Activated naive CD8-positive, alpha-beta T cell treated with anti-CD3 and anti-CD28 coated beads, Interleukin-2, amount 10 ng/mL, durations not matched to agents 7 days and 5 days (primary cell): Measurements from ENCODE around the gene MIGA2. TPM values are rescaled to one million over a fixed set of nuclear protein-coding genes. Genes with fewer than 3 reads are reported as not detected.

Experiments used
- ATAC-seq: fragments of 150-1000 bp; cut with Tn5 transposase; one replicate; pipeline ENCODE4 v1.10.0; 2021; ENCODE audit warnings: low read depth, moderate library complexity
- POLR2A ChIA-PET: fragments of 350-600 bp; sonication (Branson Sonifier 250); formaldehyde crosslinking; loops from one replicate; lab custom pipeline; 2021; ENCODE audit warnings: antibody characterized with exemption; lab: Charles Lee
- DNase-seq: peaks from one replicate; pipeline ENCODE4 v3.0.0; 2021
- H3K27ac Mint-ChIP-seq: one replicate; pipeline ENCODE4 v1.8.0; 2022; ENCODE audit warnings: mild to moderate bottlenecking, mixed read lengths
- H3K27me3 Mint-ChIP-seq: one replicate; pipeline ENCODE4 v1.8.0; 2022; ENCODE audit warnings: mild to moderate bottlenecking, moderate library complexity, mixed read lengths
- H3K36me3 Mint-ChIP-seq: one replicate; pipeline ENCODE4 v1.8.0; 2021; ENCODE audit warnings: mild to moderate bottlenecking, mixed read lengths
- H3K4me1 Mint-ChIP-seq: one replicate; pipeline ENCODE4 v1.8.0; 2021; ENCODE audit warnings: mixed read lengths
- H3K4me3 Mint-ChIP-seq: one replicate; pipeline ENCODE4 v1.8.0; 2022; ENCODE audit warnings: mild to moderate bottlenecking, moderate library complexity, mixed read lengths
- H3K9me3 Mint-ChIP-seq: one replicate; pipeline ENCODE4 v1.8.0; 2021; ENCODE audit warnings: mixed read lengths
- total RNA-seq, 2 experiments: library from RNA; stranded (reverse); gene quantifications; one replicate each; pipeline ENCODE4 v1.2.3, GENCODE V29; 2021

MIGA2 gene
- total RNA-seq, 2 experiments from 2014 or later, result 62.1 to 66.0 TPM

DNA sequence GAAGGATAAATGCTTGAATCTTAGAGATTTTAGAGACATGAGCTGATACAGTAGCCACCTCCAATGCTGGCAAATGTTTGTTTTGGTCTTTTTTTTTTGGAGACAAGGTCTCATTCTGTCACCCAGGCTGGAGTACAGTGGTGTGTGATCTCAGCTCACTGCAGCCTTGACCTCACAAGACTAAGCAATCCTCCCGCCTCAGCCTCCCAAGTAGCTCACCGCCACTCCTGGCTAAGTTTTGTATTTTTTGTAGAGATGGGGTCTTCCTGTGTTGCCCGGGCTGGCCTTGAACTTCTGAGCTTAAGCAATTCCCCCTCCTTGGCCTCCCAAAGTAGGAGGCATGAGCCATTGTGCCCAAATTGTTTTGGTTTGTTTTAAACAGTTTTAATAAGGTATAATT is 37.7 kb downstream of the MIGA2 start:
- Mint-ChIP-seq H3K9me3 (no peaks in the 10 kb centered on the region), H3K4me3 (no peak overlapping the region), H3K27ac (no peak overlapping the region), H3K4me1 (peaks cover 22% of the 10 kb centered on the region), H3K27me3 (no peaks in the 10 kb centered on the region), H3K36me3 (peaks cover 2% of the 10 kb centered on the region)
- ATAC-seq (no peak), DNase-seq (no peak)
- POLR2A ChIA-PET, result interaction anchor here (0.8 to 1.6 kb wide), 2 partner anchors 9 to 38 kb away, joined by 3 read pairs; partner anchors contain the start of gene MIGA2

DNA sequence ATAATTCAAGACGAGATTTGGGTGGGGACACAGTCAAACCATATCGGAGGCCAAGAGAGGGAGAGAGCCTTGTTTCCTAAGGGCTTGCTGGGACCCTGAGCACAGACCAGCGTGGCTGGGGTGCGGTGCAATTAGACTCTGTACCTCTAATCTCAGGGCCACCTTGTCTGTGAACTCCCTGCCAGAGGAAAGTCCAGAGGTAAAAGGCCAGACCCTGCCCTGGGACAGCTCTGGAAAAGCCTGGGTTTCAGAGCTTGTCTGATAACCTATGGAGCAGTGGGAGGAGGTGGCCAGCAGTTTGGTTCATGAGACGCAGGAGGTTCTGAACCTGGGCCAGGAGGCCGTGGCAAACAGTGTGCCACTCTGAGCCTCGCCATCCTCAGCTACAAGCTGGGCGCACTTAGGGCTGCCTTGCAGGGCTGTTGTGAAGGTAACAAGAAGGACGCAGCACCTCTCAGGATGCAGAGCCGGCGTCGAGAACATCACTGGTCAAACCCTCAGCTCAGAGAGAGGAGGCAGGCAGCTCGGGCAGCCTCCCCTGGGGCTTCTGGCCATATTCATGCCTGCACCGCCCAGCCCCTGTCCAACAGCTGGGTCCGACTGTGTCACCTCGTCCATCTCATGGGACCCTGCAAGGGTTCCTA is 39.7 kb downstream of the MIGA2 start:
- no peaks in the 10 kb centered on the region for H3K27me3 Mint-ChIP-seq
- H3K4me1 Mint-ChIP-seq, result peaks cover 18% of the 10 kb centered on the region
- H3K9me3 Mint-ChIP-seq, result no peaks in the 10 kb centered on the region
- ATAC-seq (no peak), DNase-seq (no peak)
- POLR2A ChIA-PET, result interaction anchor here (0.6 kb wide), 1 partner anchor 72 kb away, joined by 3 read pairs; no protein-coding TSS in a partner anchor
- no peak overlapping the region for H3K4me3 Mint-ChIP-seq
- H3K36me3 Mint-ChIP-seq, result peaks cover 2% of the 10 kb centered on the region
- no peak overlapping the region for H3K27ac Mint-ChIP-seq

DNA sequence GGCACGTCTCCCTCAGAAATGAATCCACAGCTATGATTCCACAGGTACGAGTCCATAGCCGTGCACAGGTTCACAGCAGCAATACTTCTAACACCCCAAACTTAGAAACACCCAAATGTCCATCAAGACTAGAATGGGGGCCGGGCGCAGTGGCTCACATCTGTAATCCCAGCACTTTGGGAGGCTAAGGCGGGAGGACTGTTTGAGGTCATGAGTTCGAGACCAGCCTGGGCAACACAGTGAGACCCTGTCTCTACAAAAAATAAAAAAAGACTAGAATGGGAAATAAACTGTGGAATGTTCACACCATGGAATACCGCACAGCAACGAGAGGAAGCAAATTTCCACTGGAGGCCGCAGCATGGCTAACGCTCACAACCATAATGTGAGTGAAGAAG is 40.2 kb downstream of the MIGA2 start:
- no peak overlapping the region for H3K27ac Mint-ChIP-seq
- H3K27me3 Mint-ChIP-seq, result no peaks in the 10 kb centered on the region
- no peaks in the 10 kb centered on the region for H3K9me3 Mint-ChIP-seq
- peaks cover 2% of the 10 kb centered on the region for H3K36me3 Mint-ChIP-seq
- H3K4me1 Mint-ChIP-seq, result peaks cover 19% of the 10 kb centered on the region
- ATAC-seq (no peak), DNase-seq (no peak)
- H3K4me3 Mint-ChIP-seq, result no peak overlapping the region
- POLR2A ChIA-PET, result interaction anchor here (0.6 kb wide), 1 partner anchor 73 kb away, joined by 3 read pairs; no protein-coding TSS in a partner anchor

DNA sequence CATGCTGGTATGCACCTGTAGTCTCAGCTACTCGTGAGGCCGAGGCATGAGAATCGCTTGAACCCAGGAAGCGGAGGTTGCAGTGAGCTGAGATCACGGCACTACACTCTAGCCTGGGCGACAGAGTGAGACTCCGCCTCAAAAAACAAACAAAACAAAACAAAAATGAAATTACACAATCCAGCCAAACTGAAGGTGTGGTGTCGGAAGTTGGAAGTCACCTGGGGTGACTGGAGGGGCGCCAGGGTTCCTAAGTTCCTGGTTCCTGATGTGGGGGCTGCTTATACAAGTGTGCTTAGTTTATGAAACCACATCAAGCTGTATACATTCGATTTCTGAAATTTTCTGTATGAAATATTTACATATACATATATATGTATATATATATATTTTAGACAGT is 40.8 kb downstream of the MIGA2 start:
- Mint-ChIP-seq H3K9me3 (no peaks in the 10 kb centered on the region), H3K27ac (no peak overlapping the region), H3K27me3 (no peaks in the 10 kb centered on the region), H3K4me1 (peaks cover 19% of the 10 kb centered on the region), H3K4me3 (no peak overlapping the region), H3K36me3 (peaks cover 2% of the 10 kb centered on the region)
- no peak for DNase-seq
- ATAC-seq, result no peak
- POLR2A ChIA-PET, result interaction anchor here (1.1 kb wide), 1 partner anchor 8 kb away, joined by 4 read pairs; no protein-coding TSS in a partner anchor

DNA sequence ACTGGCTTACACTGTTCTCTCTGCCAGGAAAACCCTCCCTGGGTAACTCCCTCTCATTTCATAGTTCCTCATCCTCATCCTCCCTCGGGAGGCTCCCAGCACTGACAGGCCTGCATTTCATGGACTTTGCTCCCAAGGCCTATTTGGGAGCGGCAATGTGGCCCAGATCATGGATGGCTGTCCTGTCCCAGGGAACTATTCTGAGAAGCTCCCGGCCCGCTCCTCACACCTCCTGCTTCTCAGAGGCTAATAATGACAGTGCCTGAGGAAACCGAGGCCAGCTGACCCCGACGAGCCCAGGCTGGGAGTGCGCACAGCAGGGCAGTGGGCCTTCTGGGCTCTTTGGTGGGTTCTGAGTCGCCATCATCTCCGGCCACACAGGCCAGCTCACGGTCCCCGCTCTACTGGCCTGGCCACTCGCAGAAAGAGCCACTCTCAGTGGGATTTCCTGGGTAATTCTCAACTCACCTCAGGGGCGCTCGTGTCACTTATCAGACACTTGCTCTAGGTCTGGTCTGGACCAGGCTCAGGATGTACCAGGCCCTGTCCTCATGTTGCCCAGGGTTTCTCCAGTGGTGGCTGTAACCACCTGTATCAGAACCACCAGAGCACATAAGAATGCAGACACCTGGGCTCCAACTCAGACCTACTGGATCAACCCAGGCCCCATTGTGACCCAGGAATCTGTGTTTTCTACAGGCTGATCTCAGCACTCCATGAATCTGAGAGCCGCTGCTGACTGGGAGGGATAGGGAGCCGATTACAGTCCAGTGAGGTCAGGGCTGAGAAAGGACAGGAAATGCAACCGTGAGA is 42.5 kb downstream of the MIGA2 start:
- no peak overlapping the region for H3K27ac Mint-ChIP-seq
- no peaks in the 10 kb centered on the region for H3K27me3 Mint-ChIP-seq
- ATAC-seq (no peak), DNase-seq (no peak)
- POLR2A ChIA-PET, result no interaction called here
- H3K4me1 Mint-ChIP-seq, result peaks cover 17% of the 10 kb centered on the region
- no peaks in the 10 kb centered on the region for H3K9me3 Mint-ChIP-seq
- H3K36me3 Mint-ChIP-seq, result no peaks in the 10 kb centered on the region
- H3K4me3 Mint-ChIP-seq, result peak overlapping the region; percentile 47

DNA sequence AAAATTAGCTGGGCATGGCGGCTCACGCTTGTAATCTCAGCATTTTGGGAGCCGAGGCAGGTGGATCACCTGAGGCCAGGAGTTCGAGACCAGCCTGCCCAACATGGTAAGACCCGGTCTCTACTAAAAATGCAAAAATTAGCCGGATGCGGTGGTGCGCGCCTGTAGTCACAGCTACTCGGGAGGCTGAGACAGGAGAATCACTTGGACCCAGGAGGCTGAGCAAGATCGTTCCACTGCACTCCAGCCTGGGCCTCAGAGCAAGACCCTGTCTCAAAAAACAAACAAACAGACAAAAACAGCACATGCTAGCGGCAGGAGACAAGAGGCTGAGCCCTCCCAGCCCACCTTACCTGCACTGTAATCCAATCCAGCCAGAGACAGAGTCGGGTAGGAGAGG is 43.4 kb downstream of the MIGA2 start:
- H3K4me3 Mint-ChIP-seq, result peak overlapping the region; percentile 88
- no peaks in the 10 kb centered on the region for H3K27me3 Mint-ChIP-seq
- DNase-seq (no peak), ATAC-seq (no peak)
- H3K9me3 Mint-ChIP-seq, result no peaks in the 10 kb centered on the region
- peaks cover 17% of the 10 kb centered on the region for H3K4me1 Mint-ChIP-seq
- H3K27ac Mint-ChIP-seq, result peak overlapping the region; percentile 42
- H3K36me3 Mint-ChIP-seq, result no peaks in the 10 kb centered on the region
- POLR2A ChIA-PET, result interaction anchor here (2.4 kb wide), 1 partner anchor 9 kb away, joined by 31 read pairs; no protein-coding TSS in a partner anchor

DNA sequence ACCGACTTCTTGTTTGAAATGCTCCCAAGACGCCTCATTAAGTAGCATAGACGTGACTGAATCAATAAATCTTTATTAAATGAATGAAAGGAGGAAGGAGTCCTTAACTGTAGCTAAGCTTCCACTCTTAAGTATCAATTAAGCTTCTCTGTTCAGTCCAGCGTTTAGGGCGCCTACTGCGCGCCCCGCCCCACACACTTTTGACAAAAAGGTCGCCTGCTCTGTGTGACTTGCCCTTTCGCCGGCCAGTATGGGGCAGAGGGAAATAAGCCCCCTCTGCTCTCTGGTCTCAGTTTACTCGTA is 43.8 kb downstream of the MIGA2 start:
- POLR2A ChIA-PET, result interaction anchor here (0.6 to 2.4 kb wide), 7 partner anchors 9 to 899 kb away, joined by 3 to 31 read pairs (median 7); partner anchors contain the start of genes CRAT, PTPA and SH3GLB2
- H3K36me3 Mint-ChIP-seq, result no peaks in the 10 kb centered on the region
- no peaks in the 10 kb centered on the region for H3K27me3 Mint-ChIP-seq
- no peak for DNase-seq
- no peaks in the 10 kb centered on the region for H3K9me3 Mint-ChIP-seq
- no peak for ATAC-seq
- peak overlapping the region; percentile 77 for H3K27ac Mint-ChIP-seq
- peaks cover 17% of the 10 kb centered on the region for H3K4me1 Mint-ChIP-seq
- H3K4me3 Mint-ChIP-seq, result peak overlapping the region; percentile 88

DNA sequence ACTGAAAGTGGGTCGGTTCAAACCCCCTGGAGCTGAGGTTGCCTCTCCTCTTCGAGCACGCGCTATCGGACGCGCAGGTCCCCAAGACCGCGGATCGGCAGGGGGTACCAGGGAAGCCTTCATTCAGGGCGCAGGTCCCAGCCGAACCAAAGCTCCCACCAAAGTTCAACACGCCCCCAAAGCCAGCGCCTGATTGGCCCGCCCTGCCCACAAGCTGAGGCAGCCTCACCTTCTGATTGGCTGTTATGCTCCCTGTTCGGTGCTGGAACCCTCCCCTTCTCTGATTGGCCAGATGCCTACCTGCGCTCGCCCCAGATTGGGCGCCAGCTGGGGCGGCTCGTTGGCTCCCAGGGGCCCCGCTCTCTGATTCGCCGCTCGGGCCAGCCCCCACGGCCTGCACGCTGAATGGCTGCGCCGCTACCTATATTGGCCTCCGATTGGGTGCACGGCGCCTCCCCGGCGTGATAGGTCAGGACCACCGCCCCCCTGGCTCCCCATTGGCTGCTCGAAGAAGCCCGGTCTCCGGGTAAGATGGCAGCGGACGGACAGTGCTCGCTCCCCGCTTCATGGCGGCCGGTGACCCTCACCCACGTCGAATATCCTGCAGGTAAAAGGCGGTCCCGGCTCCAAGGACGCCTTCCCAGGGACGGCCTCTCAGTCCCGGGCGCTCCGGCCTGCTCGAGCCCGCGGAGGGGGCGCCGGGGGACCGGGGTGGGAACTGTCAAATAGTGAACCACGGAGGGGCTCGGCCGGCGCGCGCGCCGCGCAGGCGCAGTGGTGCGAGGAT is 44.4 kb downstream of the MIGA2 start, which contains the start of gene DOLPP1:
DOLPP1 (plus strand) TSS at position 511 of the 787 bp plus-strand sequence; CDS start at position 532, 21 bp downstream.
- POLR2A ChIA-PET, result interaction anchor here (0.5 to 2.4 kb wide), 13 partner anchors 10 to 957 kb away, joined by 3 to 31 read pairs (median 4); partner anchors contain the start of genes CRAT, ENDOG, MIGA2 and PTPA
- peak; percentile 98 for DNase-seq
- no peaks in the 10 kb centered on the region for H3K36me3 Mint-ChIP-seq

DNA sequence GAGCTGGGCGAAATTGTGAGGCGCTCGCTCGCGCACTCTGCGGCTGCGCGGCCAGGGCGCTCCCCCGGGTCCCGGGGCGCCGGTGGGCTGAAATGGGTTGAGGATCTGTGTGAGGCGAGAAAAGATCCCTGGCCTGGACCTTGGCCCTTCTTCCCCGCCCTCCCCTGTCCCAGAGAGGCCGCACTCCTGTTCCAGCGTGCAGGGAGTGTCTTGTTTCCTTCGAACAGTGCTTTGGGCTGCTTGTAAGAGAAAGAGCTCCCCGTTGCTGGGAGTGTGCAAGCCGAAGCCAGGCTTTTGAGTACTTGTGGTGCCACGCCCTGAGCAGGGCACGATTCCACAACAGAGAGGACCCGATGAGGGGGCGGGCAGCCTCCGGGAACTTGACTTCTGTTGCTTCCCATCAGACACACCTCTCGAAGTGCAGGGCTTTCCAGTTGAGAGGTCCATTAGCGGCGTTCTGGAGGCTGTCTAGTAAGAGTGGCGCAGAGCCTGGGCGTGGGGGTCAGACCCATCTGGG is 45.0 kb downstream of the MIGA2 start:
- Mint-ChIP-seq H3K27ac (peak overlapping the region; percentile 71), H3K4me1 (peaks cover 17% of the 10 kb centered on the region), H3K4me3 (peak overlapping the region; percentile 88), H3K9me3 (no peaks in the 10 kb centered on the region), H3K27me3 (no peaks in the 10 kb centered on the region), H3K36me3 (no peaks in the 10 kb centered on the region)
- POLR2A ChIA-PET, result interaction anchor here (0.8 to 2.4 kb wide), 9 partner anchors 11 to 263 kb away, joined by 3 to 31 read pairs (median 5); partner anchors contain the start of genes CRAT, ENDOG, MIGA2 and PTPA
- ATAC-seq (no peak), DNase-seq (no peak)

More for the DNA sequence above, 44.4 kb downstream of the MIGA2 start, which contains the start of gene DOLPP1:
- no peaks in the 10 kb centered on the region for H3K9me3 Mint-ChIP-seq
- H3K27me3 Mint-ChIP-seq, result no peaks in the 10 kb centered on the region
- peak within 1 kb of the TSS; percentile 88 for H3K4me3 Mint-ChIP-seq
- ATAC-seq, result peak; percentile 98
- peaks cover 17% of the 10 kb centered on the region for H3K4me1 Mint-ChIP-seq
- peak within 1 kb of the TSS; percentile 77 for H3K27ac Mint-ChIP-seq

DNA sequence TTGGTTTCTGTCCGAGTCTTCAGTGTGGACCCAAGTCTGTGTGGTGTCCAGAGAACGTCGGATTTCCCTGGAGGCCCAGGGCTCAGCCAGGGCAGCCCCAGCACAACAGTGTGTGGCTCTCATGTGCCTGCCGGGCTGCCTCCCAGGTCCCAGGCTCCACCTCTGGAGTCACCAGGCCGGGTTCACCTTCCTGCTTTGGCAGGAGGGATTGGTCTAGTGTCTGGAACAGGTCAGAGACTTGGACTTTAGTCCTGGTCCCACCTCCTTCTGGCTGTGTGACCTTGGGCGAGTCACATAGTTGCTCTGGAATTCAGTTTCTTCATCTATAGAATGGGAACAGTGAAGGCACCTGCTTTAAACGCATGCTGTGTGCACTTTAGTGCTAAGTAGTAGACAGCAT is 47.7 kb downstream of the MIGA2 start:
- no peaks in the 10 kb centered on the region for H3K36me3 Mint-ChIP-seq
- POLR2A ChIA-PET, result no interaction called here
- DNase-seq (no peak), ATAC-seq (no peak)
- H3K27me3 Mint-ChIP-seq, result no peaks in the 10 kb centered on the region
- no peak overlapping the region for H3K4me3 Mint-ChIP-seq
- no peak overlapping the region for H3K27ac Mint-ChIP-seq
- H3K4me1 Mint-ChIP-seq, result peaks cover 15% of the 10 kb centered on the region
- no peaks in the 10 kb centered on the region for H3K9me3 Mint-ChIP-seq

DNA sequence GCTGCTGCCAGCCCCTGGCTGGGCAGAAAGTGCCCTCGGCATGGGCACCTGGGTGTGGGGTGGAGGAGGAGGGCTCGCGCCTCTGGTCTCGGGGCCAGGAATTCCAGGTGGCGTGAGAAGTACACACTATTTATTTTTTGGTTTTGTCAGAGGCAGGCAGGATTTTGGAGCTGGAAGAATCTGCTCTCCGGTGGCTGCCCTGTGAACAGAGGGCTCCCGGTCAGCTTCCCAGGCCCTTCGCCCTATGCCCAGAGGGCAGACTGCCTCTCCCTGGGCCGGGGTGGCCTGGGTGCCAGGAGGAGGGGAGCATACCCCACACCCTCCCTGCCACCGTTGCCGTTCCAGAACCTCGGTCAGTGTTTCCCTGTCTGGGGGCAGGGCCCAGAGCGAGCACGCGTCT is 52.8 kb downstream of the MIGA2 start:
- Mint-ChIP-seq H3K4me1 (no peaks in the 10 kb centered on the region), H3K27me3 (no peaks in the 10 kb centered on the region), H3K9me3 (no peaks in the 10 kb centered on the region), H3K4me3 (no peak overlapping the region), H3K36me3 (no peaks in the 10 kb centered on the region), H3K27ac (no peak overlapping the region)
- POLR2A ChIA-PET, result no interaction called here
- no peak for DNase-seq
- ATAC-seq, result no peak

DNA sequence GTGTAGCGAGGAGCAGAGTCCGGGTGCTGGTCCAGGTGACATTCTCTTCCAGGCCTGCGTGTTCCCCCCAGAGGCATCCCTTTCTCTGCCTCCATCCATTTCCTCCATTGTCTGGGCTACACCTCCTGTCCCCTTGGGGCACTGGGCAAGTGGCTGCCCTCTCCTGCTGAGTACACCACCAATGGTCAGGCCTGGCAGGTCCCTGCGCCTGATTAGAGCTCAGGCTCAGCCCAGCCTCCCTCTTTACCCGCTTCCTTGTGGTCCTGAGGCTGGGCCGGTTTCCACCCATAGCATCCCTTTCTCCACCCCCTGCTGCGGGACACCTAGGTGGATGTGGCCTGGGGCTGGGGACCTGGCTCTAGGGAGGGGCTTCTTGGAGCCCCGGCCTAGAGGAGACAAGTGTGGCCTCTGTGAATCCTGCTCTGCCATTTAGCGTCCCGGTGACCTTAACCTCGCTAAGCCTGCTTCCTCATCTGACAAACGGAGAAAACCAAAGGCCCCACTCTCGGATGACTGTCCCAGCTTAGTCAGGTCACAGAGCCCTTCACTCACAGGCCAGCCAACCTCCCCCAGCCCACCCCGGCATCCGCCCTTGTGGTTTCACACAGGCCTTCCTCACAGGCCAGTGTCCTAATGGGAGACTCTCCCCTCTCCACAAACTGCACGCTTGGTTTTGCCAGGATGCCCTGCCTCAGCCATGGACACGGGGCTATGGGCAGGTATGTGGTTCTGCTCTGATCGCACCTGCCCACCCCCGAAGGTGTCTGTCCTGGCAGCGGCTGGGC is 57.4 kb downstream of the MIGA2 start:
- Mint-ChIP-seq H3K4me1 (no peaks in the 10 kb centered on the region), H3K36me3 (no peaks in the 10 kb centered on the region), H3K4me3 (no peak overlapping the region), H3K9me3 (no peaks in the 10 kb centered on the region), H3K27ac (peak overlapping the region; percentile 43), H3K27me3 (no peaks in the 10 kb centered on the region)
- no peak for DNase-seq
- POLR2A ChIA-PET, result no interaction called here
- no peak for ATAC-seq
